ENCODE data around the gene POTEI.
"Not testable (repeated sequence)": the region's sequence is repeated elsewhere in the genome, so short reads cannot be mapped to it uniquely, and the experiment has no call there.

POTEI gene

DNA sequence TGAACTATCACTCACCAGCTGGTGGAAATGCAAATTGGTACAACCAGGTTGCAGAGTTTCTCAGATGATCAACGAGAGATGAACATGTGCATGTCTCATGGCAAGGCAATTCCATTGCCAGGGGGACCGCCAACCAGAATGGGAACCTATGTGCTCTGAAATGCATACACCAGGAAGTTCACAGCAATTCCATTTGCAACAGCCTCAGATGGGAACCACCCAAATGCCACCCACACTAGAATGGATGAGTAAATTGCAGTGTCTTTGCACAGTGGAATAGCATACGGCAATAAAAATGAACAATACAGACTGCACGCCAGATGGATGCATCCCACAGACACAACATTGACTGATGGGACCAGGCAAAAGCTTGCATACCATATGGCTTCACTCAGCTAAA, 33.7 kb upstream of the POTEI start:
- not testable (repeated sequence) for H2AFZ ChIP-seq (ENCODE audit: low read length); H3K36me3 ChIP-seq (ENCODE audit: insufficient read depth, low read length); H3K9me2 ChIP-seq (replicated peaks; ENCODE audit: low read depth, low read length); H3K4me1 ChIP-seq (ENCODE audit: insufficient read depth, low read length, poor library complexity, severe bottlenecking); H3K9me3 ChIP-seq (ENCODE audit: insufficient read depth, low read depth, low read length); H3K4me2 ChIP-seq (ENCODE audit: low read depth, low read length, poor library complexity, severe bottlenecking); H3F3A ChIP-seq (ENCODE audit: low read depth); H3K9ac ChIP-seq (ENCODE audit: low read depth, low read length, poor library complexity, severe bottlenecking); H3K27me3 ChIP-seq (ENCODE audit: insufficient read depth, low read length, poor library complexity, severe bottlenecking); H4K20me1 ChIP-seq (ENCODE audit: insufficient read depth, low read length, poor library complexity, severe bottlenecking); H3K4me3 ChIP-seq (ENCODE audit: low read length, poor library complexity, severe bottlenecking); H3K79me2 ChIP-seq (ENCODE audit: insufficient read depth, low read length)

DNA sequence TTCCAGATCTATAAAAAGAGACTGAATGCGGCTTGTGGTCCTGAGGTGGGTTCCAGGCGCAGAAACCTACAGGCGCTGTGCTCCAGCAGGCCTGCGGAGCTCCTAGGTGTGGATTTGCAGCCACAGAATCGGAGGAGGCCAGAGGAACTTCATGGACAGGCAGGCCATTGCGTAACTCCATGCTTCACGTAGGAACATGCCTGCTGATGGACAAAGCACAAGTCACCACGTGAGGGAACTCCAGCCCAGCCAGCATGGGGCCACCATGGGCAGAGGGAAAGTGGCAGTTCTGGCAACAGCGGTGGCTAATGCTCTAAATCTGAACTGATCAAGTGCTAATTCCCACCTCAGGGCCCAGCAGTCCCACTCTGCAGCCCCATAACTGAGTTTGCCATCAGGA, 29.1 kb upstream of the POTEI start:
- not testable (repeated sequence) for H3K79me2 ChIP-seq (ENCODE audit: insufficient read depth, low read length); H3K27me3 ChIP-seq (ENCODE audit: insufficient read depth, low read length, poor library complexity, severe bottlenecking); H3K9ac ChIP-seq (ENCODE audit: low read depth, low read length, poor library complexity, severe bottlenecking); H3F3A ChIP-seq (ENCODE audit: low read depth); H3K9me2 ChIP-seq (replicated peaks; ENCODE audit: low read depth, low read length); H3K4me1 ChIP-seq (ENCODE audit: insufficient read depth, low read length, poor library complexity, severe bottlenecking); H4K20me1 ChIP-seq (ENCODE audit: insufficient read depth, low read length, poor library complexity, severe bottlenecking); H3K36me3 ChIP-seq (ENCODE audit: insufficient read depth, low read length); H3K9me3 ChIP-seq (ENCODE audit: insufficient read depth, low read depth, low read length); H2AFZ ChIP-seq (ENCODE audit: low read length); H3K4me2 ChIP-seq (ENCODE audit: low read depth, low read length, poor library complexity, severe bottlenecking); H3K4me3 ChIP-seq (ENCODE audit: low read length, poor library complexity, severe bottlenecking)

- not testable (repeated sequence) for H3K9me3 ChIP-seq (ENCODE audit: insufficient read depth, low read depth, low read length); H3K79me2 ChIP-seq (ENCODE audit: insufficient read depth, low read length); H3K27me3 ChIP-seq (ENCODE audit: insufficient read depth, low read length, poor library complexity, severe bottlenecking); H3K36me3 ChIP-seq (ENCODE audit: insufficient read depth, low read length); H3K4me2 ChIP-seq (ENCODE audit: low read depth, low read length, poor library complexity, severe bottlenecking); H3K9me2 ChIP-seq (replicated peaks; ENCODE audit: low read depth, low read length); H3K4me3 ChIP-seq (ENCODE audit: low read length, poor library complexity, severe bottlenecking); H3K9ac ChIP-seq (ENCODE audit: low read depth, low read length, poor library complexity, severe bottlenecking); H3K4me1 ChIP-seq (ENCODE audit: insufficient read depth, low read length, poor library complexity, severe bottlenecking); H3F3A ChIP-seq (ENCODE audit: low read depth); H2AFZ ChIP-seq (ENCODE audit: low read length); H4K20me1 ChIP-seq (ENCODE audit: insufficient read depth, low read length, poor library complexity, severe bottlenecking)
Measured at GRCh38 chr2:130536654-130537053, 27.5 kb upstream of the POTEI start.

- not testable (repeated sequence) for H3K9me3 ChIP-seq (ENCODE audit: insufficient read depth, low read depth, low read length); H3K9ac ChIP-seq (ENCODE audit: low read depth, low read length, poor library complexity, severe bottlenecking); H3K9me2 ChIP-seq (replicated peaks; ENCODE audit: low read depth, low read length); H3K4me1 ChIP-seq (ENCODE audit: insufficient read depth, low read length, poor library complexity, severe bottlenecking); H2AFZ ChIP-seq (ENCODE audit: low read length); H3K4me3 ChIP-seq (ENCODE audit: low read length, poor library complexity, severe bottlenecking); H4K20me1 ChIP-seq (ENCODE audit: insufficient read depth, low read length, poor library complexity, severe bottlenecking); H3K79me2 ChIP-seq (ENCODE audit: insufficient read depth, low read length); H3F3A ChIP-seq (ENCODE audit: low read depth); H3K4me2 ChIP-seq (ENCODE audit: low read depth, low read length, poor library complexity, severe bottlenecking); H3K36me3 ChIP-seq (ENCODE audit: insufficient read depth, low read length); H3K27me3 ChIP-seq (ENCODE audit: insufficient read depth, low read length, poor library complexity, severe bottlenecking)
Measured at GRCh38 chr2:130531672-130532071, 22.5 kb upstream of the POTEI start.

DNA sequence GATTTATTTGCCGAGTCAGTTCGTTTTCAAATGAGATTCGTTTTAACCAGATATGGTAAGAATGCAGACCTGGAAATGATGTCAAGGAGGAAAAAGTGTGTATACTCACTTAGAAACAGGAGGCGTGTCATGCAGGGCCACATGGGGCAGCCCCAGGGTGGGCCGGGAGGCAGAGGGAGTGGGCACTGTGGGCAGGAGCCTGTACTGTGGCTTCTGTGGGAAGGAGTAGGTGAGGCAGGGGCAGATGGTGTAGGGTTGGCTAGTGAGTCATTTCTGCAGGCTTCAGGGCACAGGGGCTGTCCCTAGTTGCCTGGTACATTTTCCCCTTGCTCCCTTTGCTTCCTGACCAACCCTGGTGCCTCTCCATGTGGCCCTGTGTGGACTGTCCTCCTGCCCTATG, 22.1 kb upstream of the POTEI start:
- H4K20me1 ChIP-seq (ENCODE audit: insufficient read depth, low read length, poor library complexity, severe bottlenecking); H3K9me2 ChIP-seq (replicated peaks; ENCODE audit: low read depth, low read length); H3K9me3 ChIP-seq (ENCODE audit: insufficient read depth, low read depth, low read length); H3K79me2 ChIP-seq (ENCODE audit: insufficient read depth, low read length); H3K4me1 ChIP-seq (ENCODE audit: insufficient read depth, low read length, poor library complexity, severe bottlenecking); H3K9ac ChIP-seq (ENCODE audit: low read depth, low read length, poor library complexity, severe bottlenecking); H3F3A ChIP-seq (ENCODE audit: low read depth); H3K4me3 ChIP-seq (ENCODE audit: low read length, poor library complexity, severe bottlenecking); H3K27me3 ChIP-seq (ENCODE audit: insufficient read depth, low read length, poor library complexity, severe bottlenecking); H3K36me3 ChIP-seq (ENCODE audit: insufficient read depth, low read length); H2AFZ ChIP-seq (ENCODE audit: low read length); H3K4me2 ChIP-seq (ENCODE audit: low read depth, low read length, poor library complexity, severe bottlenecking): not testable (repeated sequence)

GRCh38 chr2:130530212-130530611, 21.1 kb upstream of the POTEI start:
- H3K9me2 ChIP-seq (replicated peaks; ENCODE audit: low read depth, low read length); H4K20me1 ChIP-seq (ENCODE audit: insufficient read depth, low read length, poor library complexity, severe bottlenecking); H3K9me3 ChIP-seq (ENCODE audit: insufficient read depth, low read depth, low read length); H3K4me1 ChIP-seq (ENCODE audit: insufficient read depth, low read length, poor library complexity, severe bottlenecking); H3K4me2 ChIP-seq (ENCODE audit: low read depth, low read length, poor library complexity, severe bottlenecking); H3K4me3 ChIP-seq (ENCODE audit: low read length, poor library complexity, severe bottlenecking); H3K79me2 ChIP-seq (ENCODE audit: insufficient read depth, low read length); H3K36me3 ChIP-seq (ENCODE audit: insufficient read depth, low read length); H2AFZ ChIP-seq (ENCODE audit: low read length); H3K9ac ChIP-seq (ENCODE audit: low read depth, low read length, poor library complexity, severe bottlenecking); H3K27me3 ChIP-seq (ENCODE audit: insufficient read depth, low read length, poor library complexity, severe bottlenecking); H3F3A ChIP-seq (ENCODE audit: low read depth): not testable (repeated sequence)

DNA sequence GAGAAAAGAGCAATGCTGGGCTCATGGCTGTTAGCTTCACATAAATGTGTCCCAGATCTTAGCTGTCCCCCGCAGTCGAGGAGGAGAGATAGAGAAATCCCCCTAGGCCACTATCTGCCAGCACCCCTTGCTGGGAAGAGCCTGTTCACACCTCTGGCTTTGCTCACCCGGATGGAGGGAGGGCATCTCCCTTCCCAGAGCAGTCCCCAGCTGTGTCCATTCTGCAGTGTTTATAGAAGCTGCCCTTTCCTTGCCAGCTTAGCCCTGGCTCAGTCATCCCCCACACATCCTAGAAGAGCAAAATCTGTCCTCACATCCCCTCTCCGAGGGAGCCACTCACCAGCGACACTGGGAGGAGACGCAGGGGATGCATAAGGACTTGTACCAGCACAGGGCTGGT, 20.4 kb upstream of the POTEI start:
- H3K4me2 ChIP-seq (ENCODE audit: low read depth, low read length, poor library complexity, severe bottlenecking); H3K79me2 ChIP-seq (ENCODE audit: insufficient read depth, low read length); H4K20me1 ChIP-seq (ENCODE audit: insufficient read depth, low read length, poor library complexity, severe bottlenecking); H3K4me3 ChIP-seq (ENCODE audit: low read length, poor library complexity, severe bottlenecking); H3K9ac ChIP-seq (ENCODE audit: low read depth, low read length, poor library complexity, severe bottlenecking); H3K36me3 ChIP-seq (ENCODE audit: insufficient read depth, low read length); H3K27me3 ChIP-seq (ENCODE audit: insufficient read depth, low read length, poor library complexity, severe bottlenecking); H2AFZ ChIP-seq (ENCODE audit: low read length); H3K9me2 ChIP-seq (replicated peaks; ENCODE audit: low read depth, low read length); H3K4me1 ChIP-seq (ENCODE audit: insufficient read depth, low read length, poor library complexity, severe bottlenecking); H3K9me3 ChIP-seq (ENCODE audit: insufficient read depth, low read depth, low read length); H3F3A ChIP-seq (ENCODE audit: low read depth): not testable (repeated sequence)

GRCh38 chr2:130527365-130527967, 18.3 kb upstream of the POTEI start:
- not testable (repeated sequence) for H2AFZ ChIP-seq (ENCODE audit: low read length); H4K20me1 ChIP-seq (ENCODE audit: insufficient read depth, low read length, poor library complexity, severe bottlenecking); H3K4me1 ChIP-seq (ENCODE audit: insufficient read depth, low read length, poor library complexity, severe bottlenecking); H3K4me2 ChIP-seq (ENCODE audit: low read depth, low read length, poor library complexity, severe bottlenecking); H3K27me3 ChIP-seq (ENCODE audit: insufficient read depth, low read length, poor library complexity, severe bottlenecking); H3K4me3 ChIP-seq (ENCODE audit: low read length, poor library complexity, severe bottlenecking); H3K79me2 ChIP-seq (ENCODE audit: insufficient read depth, low read length); H3K9me2 ChIP-seq (replicated peaks; ENCODE audit: low read depth, low read length); H3K36me3 ChIP-seq (ENCODE audit: insufficient read depth, low read length); H3K9ac ChIP-seq (ENCODE audit: low read depth, low read length, poor library complexity, severe bottlenecking); H3F3A ChIP-seq (ENCODE audit: low read depth); H3K9me3 ChIP-seq (ENCODE audit: insufficient read depth, low read depth, low read length)

All from Loucy (cell line).